IgD-negative memory B cell (primary cell): Measurements from ENCODE around the gene PPME1. TPM values are rescaled to one million over a fixed set of nuclear protein-coding genes. Genes with fewer than 3 reads are reported as not detected.

Experiments
- H3K27ac Mint-ChIP-seq, 3 donors: one replicate each; pipeline ENCODE4 v1.8.0; 2020 to 2022; ENCODE audit warnings: mild to moderate bottlenecking in 3 of 3, mixed read lengths in 3 of 3, moderate library complexity in 1 of 3
- H3K27me3 Mint-ChIP-seq: one replicate; pipeline ENCODE4 v1.8.0; 2021; ENCODE audit warnings: mixed read lengths
- H3K36me3 Mint-ChIP-seq: one replicate; pipeline ENCODE4 v1.8.0; 2020; ENCODE audit warnings: mild to moderate bottlenecking, mixed read lengths
- H3K4me1 Mint-ChIP-seq, 3 donors: one replicate each; pipeline ENCODE4 v1.8.0; 2020 to 2022; ENCODE audit warnings: mixed read lengths in 3 of 3, mild to moderate bottlenecking in 1 of 3
- H3K4me3 Mint-ChIP-seq, 4 donors: one replicate each; pipeline ENCODE4 v1.8.0; 2020 to 2022; ENCODE audit warnings: mild to moderate bottlenecking in 4 of 4, mixed read lengths in 4 of 4, moderate library complexity in 3 of 4
- H3K9me3 Mint-ChIP-seq, 3 donors: one replicate each; pipeline ENCODE4 v1.8.0; 2020 to 2021; ENCODE audit warnings: mixed read lengths in 3 of 3, mild to moderate bottlenecking in 1 of 3
- polyA plus RNA-seq: library from polyadenylated mRNA; unstranded; fragments of 300-500 nt; fragmentation: Illumina TruSeq; gene quantifications from one replicate; pipeline ENCODE4 v1.2.3, GENCODE V29; 2021

The PPME1 gene
- polyA plus RNA-seq, 1 donor from 2014 or later: 8.7 TPM

GRCh38 chr11:74142624-74143023, 28.5 kb upstream of the PPME1 start:
- Mint-ChIP-seq H3K9me3 (peaks cover 0 to 2% (median 0%) of the 10 kb centered on the region in 3 donors), H3K36me3 (peaks cover 8% of the 10 kb centered on the region), H3K4me3 (no peak overlapping the region), H3K27me3 (no peaks in the 10 kb centered on the region), H3K4me1 (peaks cover 1 to 4% (median 3%) of the 10 kb centered on the region in 3 donors), H3K27ac (no peak overlapping the region)

- H3K27ac Mint-ChIP-seq: no peak overlapping the region
- no peaks in the 10 kb centered on the region for H3K27me3 Mint-ChIP-seq
- H3K4me1 Mint-ChIP-seq: peaks cover 1 to 4% (median 3%) of the 10 kb centered on the region in 3 donors
- H3K9me3 Mint-ChIP-seq: peaks cover 0 to 2% (median 0%) of the 10 kb centered on the region in 3 donors
- no peak overlapping the region for H3K4me3 Mint-ChIP-seq
- peaks cover 5% of the 10 kb centered on the region for H3K36me3 Mint-ChIP-seq
Measured at GRCh38 chr11:74144592-74144991, 26.5 kb upstream of the PPME1 start.

GRCh38 chr11:74147199-74147929, 23.7 kb upstream of the PPME1 start:
- H3K4me1 Mint-ChIP-seq: peaks cover 0 to 4% (median 1%) of the 10 kb centered on the region in 3 donors
- peaks cover 8% of the 10 kb centered on the region for H3K36me3 Mint-ChIP-seq
- no peak overlapping the region for H3K27ac Mint-ChIP-seq
- peak overlapping the region in 1 of 4 donors; percentile 35 for H3K4me3 Mint-ChIP-seq
- no peaks in the 10 kb centered on the region for H3K27me3 Mint-ChIP-seq
- peaks cover 0 to 2% (median 0%) of the 10 kb centered on the region in 3 donors for H3K9me3 Mint-ChIP-seq

DNA sequence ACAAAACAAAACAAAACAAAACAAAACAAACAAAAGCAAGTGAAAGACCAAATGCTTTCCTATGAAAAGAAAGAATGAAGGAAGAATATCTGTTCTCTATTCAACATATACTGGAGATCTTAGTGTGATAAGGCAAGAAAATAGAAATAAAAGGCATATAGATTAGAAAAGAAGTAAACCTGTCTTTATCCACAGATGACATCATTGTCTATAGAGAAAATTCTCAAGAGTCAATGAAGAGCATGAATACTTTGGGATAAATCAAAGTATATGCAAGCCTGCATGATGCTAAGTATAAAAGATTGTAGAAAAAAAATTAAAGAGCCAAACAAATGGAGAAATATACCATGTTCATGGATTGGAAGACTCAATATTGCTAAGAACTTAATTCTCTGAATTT, 17.9 kb upstream of the PPME1 start:
- Mint-ChIP-seq H3K36me3 (peaks cover 22% of the 10 kb centered on the region), H3K9me3 (peaks cover 0 to 3% (median 0%) of the 10 kb centered on the region in 3 donors), H3K27ac (peak overlapping the region in 1 of 3 donors; percentile 8)

GRCh38 chr11:74154620-74155281, 16.3 kb upstream of the PPME1 start:
- Mint-ChIP-seq H3K9me3 (peaks cover 0 to 3% (median 0%) of the 10 kb centered on the region in 3 donors), H3K4me1 (peaks cover 2 to 6% (median 4%) of the 10 kb centered on the region in 3 donors), H3K4me3 (no peak overlapping the region), H3K27me3 (no peaks in the 10 kb centered on the region), H3K36me3 (peaks cover 23% of the 10 kb centered on the region), H3K27ac (no peak overlapping the region)

More for the DNA sequence above, 17.9 kb upstream of the PPME1 start:
- Mint-ChIP-seq H3K27me3 (no peaks in the 10 kb centered on the region), H3K4me3 (no peak overlapping the region), H3K4me1 (peaks cover 0 to 5% (median 4%) of the 10 kb centered on the region in 3 donors)

GRCh38 chr11:74157169-74157568, 13.9 kb upstream of the PPME1 start:
- no peak overlapping the region for H3K27ac Mint-ChIP-seq
- peaks cover 22% of the 10 kb centered on the region for H3K36me3 Mint-ChIP-seq

GRCh38 chr11:74159642-74160041, 11.4 kb upstream of the PPME1 start:
- H3K36me3 Mint-ChIP-seq: peaks cover 18% of the 10 kb centered on the region
- H3K27me3 Mint-ChIP-seq: no peaks in the 10 kb centered on the region
- peaks cover 4 to 16% (median 5%) of the 10 kb centered on the region in 3 donors for H3K4me1 Mint-ChIP-seq
- no peak overlapping the region for H3K27ac Mint-ChIP-seq
- H3K4me3 Mint-ChIP-seq: no peak overlapping the region
- H3K9me3 Mint-ChIP-seq: no peaks in the 10 kb centered on the region

More at GRCh38 chr11:74157169-74157568, 13.9 kb upstream of the PPME1 start:
- Mint-ChIP-seq H3K4me1 (peaks cover 4 to 10% (median 4%) of the 10 kb centered on the region in 3 donors), H3K27me3 (no peaks in the 10 kb centered on the region), H3K9me3 (peaks cover 0 to 3% (median 0%) of the 10 kb centered on the region in 3 donors), H3K4me3 (no peak overlapping the region)

DNA sequence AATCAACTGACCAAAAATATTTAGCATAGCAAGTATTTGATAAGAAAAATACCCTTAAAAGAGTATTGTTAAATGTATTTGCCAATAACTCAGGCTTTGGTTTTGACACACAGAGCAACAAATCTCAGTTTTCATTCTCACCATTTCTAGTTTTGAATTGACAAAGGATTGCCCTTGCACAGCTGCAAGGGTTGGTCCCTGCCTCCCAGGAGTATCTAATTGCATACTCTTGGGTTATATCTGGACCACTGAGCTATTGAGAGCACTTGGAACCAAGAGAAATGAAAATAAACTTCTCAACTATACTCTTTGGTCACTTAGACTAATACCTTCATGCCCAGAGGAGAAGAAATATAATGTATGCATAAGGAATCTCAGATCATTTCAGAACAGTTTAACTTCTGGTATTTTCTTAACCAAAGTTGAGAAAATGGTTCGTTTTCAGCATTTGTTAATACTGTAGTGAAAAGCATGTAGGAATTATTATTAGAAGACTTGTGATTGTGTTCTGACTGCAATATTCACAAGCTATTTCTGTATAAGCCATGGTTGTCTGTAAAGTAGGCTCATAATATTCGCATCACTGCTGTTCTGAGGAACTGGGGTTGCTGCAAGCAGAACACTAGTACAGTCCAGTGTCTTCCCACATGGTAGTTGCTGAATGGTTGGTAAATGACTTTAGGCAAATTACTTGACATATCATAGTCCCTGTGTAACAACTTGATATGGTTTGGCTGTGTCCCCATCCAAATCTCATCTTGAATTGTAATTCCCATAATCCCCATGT, 8.2 kb upstream of the PPME1 start:
- peaks cover 13% of the 10 kb centered on the region for H3K36me3 Mint-ChIP-seq

DNA sequence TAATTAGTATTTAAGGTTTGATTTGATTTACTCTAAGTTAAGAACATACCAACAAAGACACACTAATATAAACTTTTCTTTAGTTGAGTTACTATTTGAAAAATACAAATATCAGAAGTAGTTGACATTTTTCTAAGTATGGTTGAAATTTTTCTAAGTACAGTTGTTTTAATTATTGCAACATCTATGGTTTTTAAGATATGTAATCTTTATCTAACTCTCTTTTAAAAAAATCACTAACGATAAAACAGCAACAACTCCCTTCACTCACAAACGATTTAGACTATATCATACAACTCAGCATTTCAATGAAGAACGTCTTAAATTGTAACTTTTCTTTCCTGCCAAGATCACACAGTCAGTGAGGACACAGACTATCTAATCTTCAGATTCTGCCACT, 2.3 kb upstream of the PPME1 start:
- peaks cover 6% of the 10 kb centered on the region for H3K36me3 Mint-ChIP-seq
- no peaks in the 10 kb centered on the region for H3K27me3 Mint-ChIP-seq
- peaks cover 5 to 9% (median 9%) of the 10 kb centered on the region in 3 donors for H3K4me1 Mint-ChIP-seq
- H3K27ac Mint-ChIP-seq: no peak overlapping the region
- no peaks in the 10 kb centered on the region for H3K9me3 Mint-ChIP-seq
- H3K4me3 Mint-ChIP-seq: peak overlapping the region in 2 of 4 donors; percentile 28 to 36

More for the DNA sequence above, 8.2 kb upstream of the PPME1 start:
- Mint-ChIP-seq H3K27ac (peak overlapping the region in 2 of 3 donors; percentile 42 to 76), H3K4me3 (no peak overlapping the region), H3K27me3 (no peaks in the 10 kb centered on the region), H3K9me3 (no peaks in the 10 kb centered on the region), H3K4me1 (peaks cover 2 to 15% (median 8%) of the 10 kb centered on the region in 3 donors)

- no peaks in the 10 kb centered on the region for H3K9me3 Mint-ChIP-seq
- peaks cover 5 to 14% (median 11%) of the 10 kb centered on the region in 3 donors for H3K4me1 Mint-ChIP-seq
- no peak overlapping the region for H3K27ac Mint-ChIP-seq
- H3K36me3 Mint-ChIP-seq: peaks cover 4% of the 10 kb centered on the region
- no peaks in the 10 kb centered on the region for H3K27me3 Mint-ChIP-seq
- no peak overlapping the region for H3K4me3 Mint-ChIP-seq
Measured at GRCh38 chr11:74169738-74170458, 1.2 kb upstream of the PPME1 start.

DNA sequence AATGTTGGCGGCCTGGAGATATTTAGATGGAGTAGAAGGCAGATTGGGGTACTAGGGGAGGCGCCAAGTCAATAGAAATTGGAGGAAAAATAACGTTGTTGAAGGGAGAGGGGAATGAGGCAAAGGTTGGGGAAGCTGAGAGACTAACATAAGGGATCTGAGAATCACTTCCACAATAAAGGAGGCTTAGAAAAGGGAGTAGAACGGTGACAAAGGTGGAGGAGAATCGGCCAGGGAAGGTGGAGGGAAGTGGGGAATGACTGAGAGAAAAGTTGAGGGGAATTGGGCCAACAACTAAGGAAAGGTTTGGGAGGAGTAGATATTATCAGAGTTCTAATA, 510 bp downstream of the PPME1 start:
- no peaks in the 10 kb centered on the region for H3K27me3 Mint-ChIP-seq

DNA sequence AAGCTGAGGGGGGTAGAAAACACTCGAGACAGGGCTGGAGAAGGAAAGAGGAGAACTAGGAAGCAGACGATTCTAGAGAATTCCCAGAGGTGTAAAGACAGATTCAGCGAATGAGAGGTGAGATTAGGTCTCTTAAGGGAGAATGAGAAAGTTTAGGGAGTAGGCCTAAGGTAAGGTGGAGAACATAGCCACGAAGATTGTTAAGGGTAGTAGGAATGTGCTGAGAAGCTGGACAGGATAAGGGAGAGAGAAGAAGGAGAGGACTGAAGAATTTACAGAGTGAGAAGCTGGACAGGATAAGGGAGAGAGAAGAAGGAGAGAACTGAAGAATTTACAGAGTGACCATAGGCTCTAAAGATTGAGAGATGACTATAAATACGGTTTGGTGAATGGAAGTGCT, 908 bp downstream of the PPME1 start:
- Mint-ChIP-seq H3K27me3 (no peaks in the 10 kb centered on the region), H3K9me3 (no peaks in the 10 kb centered on the region), H3K4me1 (peaks cover 5 to 12% (median 11%) of the 10 kb centered on the region in 3 donors), H3K27ac (no peak overlapping the region), H3K4me3 (no peak overlapping the region), H3K36me3 (peaks cover 2% of the 10 kb centered on the region)

More for the DNA sequence above, 510 bp downstream of the PPME1 start:
- no peaks in the 10 kb centered on the region for H3K9me3 Mint-ChIP-seq
- H3K36me3 Mint-ChIP-seq: peaks cover 2% of the 10 kb centered on the region
- no peak overlapping the region for H3K27ac Mint-ChIP-seq
- no peak overlapping the region for H3K4me3 Mint-ChIP-seq
- H3K4me1 Mint-ChIP-seq: peaks cover 5 to 14% (median 11%) of the 10 kb centered on the region in 3 donors

DNA sequence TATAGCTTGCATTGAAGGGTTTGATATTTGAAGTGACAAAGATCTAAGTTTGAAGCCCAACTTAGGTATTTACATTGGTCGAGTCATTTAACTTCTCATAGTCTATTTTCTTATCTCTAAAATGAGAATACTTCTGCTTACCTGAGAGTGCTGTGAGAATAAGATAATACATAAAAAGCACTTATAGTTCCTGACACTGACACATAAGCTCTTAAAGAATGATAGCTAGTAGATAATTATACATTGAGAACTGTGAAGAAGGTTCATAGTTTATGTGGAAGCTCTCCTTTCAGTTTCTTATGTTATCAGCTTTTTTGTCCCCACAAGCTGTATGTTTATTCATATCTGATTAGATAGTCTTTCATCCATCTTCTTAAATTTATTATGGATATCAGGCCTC, 4.8 kb downstream of the PPME1 start:
- Mint-ChIP-seq H3K27ac (no peak overlapping the region), H3K36me3 (peaks cover 2% of the 10 kb centered on the region), H3K4me1 (peaks cover 3 to 8% (median 8%) of the 10 kb centered on the region in 3 donors), H3K27me3 (no peaks in the 10 kb centered on the region), H3K4me3 (no peak overlapping the region), H3K9me3 (no peaks in the 10 kb centered on the region)

DNA sequence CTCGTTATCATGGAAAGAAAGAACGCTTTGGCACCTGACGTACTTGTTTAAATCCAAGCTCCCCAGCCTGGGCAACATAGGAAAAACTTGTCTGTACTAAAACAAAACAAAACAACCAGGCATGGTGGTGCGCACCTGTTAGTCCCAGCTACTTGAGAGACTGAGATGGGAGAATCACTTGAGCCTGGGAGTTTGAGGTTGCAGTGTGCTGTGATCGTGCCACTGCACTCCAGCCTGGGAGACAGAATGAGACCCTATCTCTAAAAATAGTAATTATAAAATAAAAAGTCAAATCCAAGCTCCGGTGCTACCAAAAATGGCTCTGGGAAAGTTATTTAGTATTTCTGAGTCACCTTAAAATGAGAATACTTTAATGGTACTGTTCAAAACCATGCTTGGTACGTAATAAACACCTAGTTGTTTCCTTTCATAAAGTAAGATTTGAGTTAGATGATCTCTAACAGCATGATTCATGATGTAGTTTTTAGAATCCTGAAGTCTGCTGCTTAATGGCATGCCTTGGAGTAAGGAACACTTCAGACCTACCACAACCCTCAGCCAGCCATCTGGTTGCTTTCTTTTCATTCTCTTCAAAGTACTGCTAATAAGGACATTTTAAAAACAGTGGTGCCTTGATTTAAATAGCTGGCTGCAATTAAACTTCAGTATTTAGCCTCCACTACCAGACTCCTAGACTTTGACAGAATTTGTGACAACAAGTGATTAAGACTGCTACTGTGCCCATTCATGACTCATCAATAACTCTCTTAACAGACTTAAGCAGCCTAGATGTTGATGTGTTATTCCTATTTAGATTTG, 8.4 kb downstream of the PPME1 start:
- H3K36me3 Mint-ChIP-seq: peaks cover 3% of the 10 kb centered on the region
- H3K9me3 Mint-ChIP-seq: no peaks in the 10 kb centered on the region
- no peak overlapping the region for H3K4me3 Mint-ChIP-seq
- H3K27me3 Mint-ChIP-seq: no peaks in the 10 kb centered on the region
- H3K4me1 Mint-ChIP-seq: peaks cover 0 to 3% (median 2%) of the 10 kb centered on the region in 3 donors
- no peak overlapping the region for H3K27ac Mint-ChIP-seq
